HCT116 (cell line): ENCODE data around the gene ITGA4. TPM values are rescaled to one million over a fixed set of nuclear protein-coding genes. Genes with fewer than 3 reads are reported as not detected.

Source experiments
- ATAC-seq: fragments of 200-7000 bp; cut with Tn5 transposase; 2 replicates; pipeline ENCODE4 v1.9.1; 2020; ENCODE audit warnings: mild to moderate bottlenecking, moderate library complexity
- BruUV-seq: library from RNA; stranded (reverse); fragments of 400-500 nt; replicated peaks from 2 replicates; lab custom pipeline; 2021; lab: Mats Ljungman, UMichigan
- CTCF ChIA-PET: fragments of 300-600 bp; sonication (Branson Sonifier 250); formaldehyde crosslinking; loops from one replicate; lab custom pipeline; 2021; ENCODE audit warnings: antibody characterized with exemption; lab: Charles Lee
- POLR2A ChIA-PET: fragments of 300-600, 350-600 bp; sonication (Branson Sonifier 250); formaldehyde crosslinking; loops from one replicate; lab custom pipeline; 2021; ENCODE audit warnings: antibody characterized with exemption; lab: Charles Lee
- RAD21 ChIA-PET, 2 experiments: fragments of 300-600 bp; sonication (Branson Sonifier 250); formaldehyde crosslinking; loops; one replicate each; lab custom pipeline; 2023; ENCODE audit warnings: low total read pairs in 2 of 2; ENCODE audit not compliant: uncharacterized antibody in 2 of 2, unreplicated experiment in 2 of 2, low non-redundant PET in 1 of 2; lab: Charles Lee
- DNase-seq: peaks from one replicate; pipeline ENCODE4 v3.0.0-alpha.2; 2010; ENCODE audit warnings: low read depth, low spot score
- H2AFZ ChIP-seq: fragments of 200-600 bp; shearing (Covaris generic), sonication (generic); 2 replicates; pipeline ENCODE4 v1.6.1; 2017; ENCODE audit warnings: low read depth, mixed run types, mixed read lengths, antibody characterized with exemption, low read length; ENCODE audit not compliant: poor library complexity, severe bottlenecking
- H3K27ac ChIP-seq: 2 replicates; pipeline ENCODE4 v1.5.1; 2012; ENCODE audit warnings: low read depth, low read length
- H3K27me3 ChIP-seq: fragments of 200-600 bp; sonication (generic); 2 replicates; pipeline ENCODE4 v1.6.1; 2016; ENCODE audit warnings: mixed run types, low read length, mixed read lengths; ENCODE audit not compliant: insufficient read depth
- H3K36me3 ChIP-seq, 2 experiments: fragments of 200-500 bp in 1 of 2; fragments of 200-600 bp in 1 of 2; sonication (Bioruptor generic) in 1 of 2; sonication (generic) in 1 of 2; 2 replicates each; pipeline versions ENCODE4 v1.5.1 to v1.6.1; 2014 to 2016; ENCODE audit warnings: low read length in 2 of 2, inconsistent platforms in 1 of 2, mixed read lengths in 1 of 2, mixed run types in 1 of 2; ENCODE audit not compliant: insufficient read depth in 2 of 2, control insufficient read depth in 1 of 2
- H3K4me1 ChIP-seq, 2 experiments: fragments of 200-600 bp in 1 of 2; sonication (generic) in 1 of 2; 2 replicates each; pipeline versions ENCODE4 v1.5.1 to v1.6.1; 2012 to 2017; ENCODE audit warnings: low read length in 2 of 2, inconsistent platforms in 1 of 2, mild to moderate bottlenecking in 1 of 2, mixed read lengths in 1 of 2, mixed run types in 1 of 2, moderate library complexity in 1 of 2; ENCODE audit not compliant: insufficient read depth in 2 of 2, control insufficient read depth in 1 of 2
- H3K4me2 ChIP-seq: fragments of 200-600 bp; sonication (generic); 2 replicates; pipeline ENCODE4 v1.6.1; 2017; ENCODE audit warnings: mixed run types, low read length, mixed read lengths
- H3K4me3 ChIP-seq, 2 experiments: fragments of 200-600 bp in 1 of 2; sonication (generic) in 1 of 2; replicated peaks in 1 of 2; 2 replicates each; pipeline ENCODE4 v1.5.1; 2011 to 2016; ENCODE audit warnings: low read length in 2 of 2, control low read depth in 1 of 2, low read depth in 1 of 2, mild to moderate bottlenecking in 1 of 2, mixed read lengths in 1 of 2, mixed run types in 1 of 2
- H3K79me2 ChIP-seq: fragments of 200-600 bp; sonication (generic); 2 replicates; pipeline ENCODE4 v1.6.1; 2017; ENCODE audit warnings: mild to moderate bottlenecking, mixed run types, low read length, moderate library complexity, mixed read lengths; ENCODE audit not compliant: insufficient read depth
- H3K9ac ChIP-seq: fragments of 200-600 bp; sonication (generic); 2 replicates; pipeline ENCODE4 v1.6.1; 2016; ENCODE audit warnings: low read length, mixed read lengths
- H3K9me2 ChIP-seq: fragments of 200-600 bp; sonication (generic), shearing (Covaris generic); 2 replicates; pipeline ENCODE4 v1.6.1; 2017; ENCODE audit warnings: mixed run types, mild to moderate bottlenecking, moderate library complexity; ENCODE audit not compliant: insufficient read depth
- H3K9me3 ChIP-seq, 2 experiments: fragments of 200-500 bp in 1 of 2; fragments of 200-600 bp in 1 of 2; sonication (Bioruptor generic) in 1 of 2; sonication (generic) in 1 of 2; 2 replicates each; pipeline ENCODE4 v1.6.1; 2014 to 2017; ENCODE audit warnings: low read length in 2 of 2, mixed read lengths in 2 of 2, inconsistent platforms in 1 of 2, low read depth in 1 of 2, mild to moderate bottlenecking in 1 of 2, mixed run types in 1 of 2, moderate library complexity in 1 of 2; ENCODE audit not compliant: control insufficient read depth in 1 of 2, insufficient read depth in 1 of 2
- H4K20me1 ChIP-seq: fragments of 200-600 bp; sonication (generic), shearing (Covaris generic); 2 replicates; pipeline ENCODE4 v1.6.1; 2017; ENCODE audit warnings: mixed run types, mild to moderate bottlenecking, moderate library complexity; ENCODE audit not compliant: insufficient read depth
- CBX3 ChIP-seq: IDR thresholded peaks from 2 replicates; pipeline ENCODE4 v1.6.1; 2012; ENCODE audit warnings: low read depth
- CEBPB ChIP-seq: IDR thresholded peaks from 2 replicates; pipeline ENCODE4 v1.6.1; 2012; ENCODE audit warnings: low read depth
- FOSL1 ChIP-seq: IDR thresholded peaks from 2 replicates; pipeline ENCODE4 v1.6.1; 2012; ENCODE audit warnings: low read depth
- POLR2A ChIP-seq: IDR thresholded peaks from 2 replicates; pipeline ENCODE4 v1.7.0; 2011; ENCODE audit warnings: borderline replicate concordance; ENCODE audit not compliant: insufficient read depth, insufficient read length; ENCODE audit errors: extremely low read depth
- POLR2AphosphoS5 ChIP-seq: IDR thresholded peaks from 2 replicates; pipeline ENCODE4 v1.6.1; 2011; ENCODE audit warnings: mild to moderate bottlenecking, low read depth, low read length, moderate library complexity
- SIN3A ChIP-seq: IDR thresholded peaks from 2 replicates; pipeline ENCODE4 v1.6.1; 2012; ENCODE audit warnings: low read depth
- SP1 ChIP-seq: IDR thresholded peaks from 2 replicates; pipeline ENCODE4 v1.6.1; 2012; ENCODE audit warnings: low read depth
- SRF ChIP-seq: IDR thresholded peaks from 2 replicates; pipeline ENCODE4 v1.6.1; 2012; ENCODE audit warnings: low read depth
- YY1 ChIP-seq: IDR thresholded peaks from 2 replicates; pipeline ENCODE4 v1.6.1; 2011; ENCODE audit warnings: low read length, low read depth, moderate library complexity, mild to moderate bottlenecking; ENCODE audit not compliant: insufficient replicate concordance; ENCODE audit errors: extremely low read depth
- ZFX ChIP-seq: fragments of 450-650 bp; IDR thresholded peaks from 2 replicates; pipeline ENCODE4 v1.6.1; 2017
- intact Hi-C: fragments of 100-400 bp; cut with micrococcal nuclease; formaldehyde crosslinking; loops from 2 replicates; pipeline ENCODE4 v1.10.0; 2022
- total RNA-seq: library from RNA; stranded (reverse); gene quantifications from one replicate; pipeline ENCODE4 v1.2.1, GENCODE V29; 2021; ENCODE audit not compliant: unreplicated experiment
- TF ChIP-seq, protein P1 (sequence below): IDR thresholded peaks from 2 replicates; pipeline ENCODE4 v1.6.1; 2011; ENCODE audit warnings: mild to moderate bottlenecking, low read length, moderate library complexity; ENCODE audit not compliant: insufficient replicate concordance; ENCODE audit errors: extremely low read depth

ITGA4 gene
- total RNA-seq, 1 experiment from 2014 or later: 0.49 TPM

DNA sequence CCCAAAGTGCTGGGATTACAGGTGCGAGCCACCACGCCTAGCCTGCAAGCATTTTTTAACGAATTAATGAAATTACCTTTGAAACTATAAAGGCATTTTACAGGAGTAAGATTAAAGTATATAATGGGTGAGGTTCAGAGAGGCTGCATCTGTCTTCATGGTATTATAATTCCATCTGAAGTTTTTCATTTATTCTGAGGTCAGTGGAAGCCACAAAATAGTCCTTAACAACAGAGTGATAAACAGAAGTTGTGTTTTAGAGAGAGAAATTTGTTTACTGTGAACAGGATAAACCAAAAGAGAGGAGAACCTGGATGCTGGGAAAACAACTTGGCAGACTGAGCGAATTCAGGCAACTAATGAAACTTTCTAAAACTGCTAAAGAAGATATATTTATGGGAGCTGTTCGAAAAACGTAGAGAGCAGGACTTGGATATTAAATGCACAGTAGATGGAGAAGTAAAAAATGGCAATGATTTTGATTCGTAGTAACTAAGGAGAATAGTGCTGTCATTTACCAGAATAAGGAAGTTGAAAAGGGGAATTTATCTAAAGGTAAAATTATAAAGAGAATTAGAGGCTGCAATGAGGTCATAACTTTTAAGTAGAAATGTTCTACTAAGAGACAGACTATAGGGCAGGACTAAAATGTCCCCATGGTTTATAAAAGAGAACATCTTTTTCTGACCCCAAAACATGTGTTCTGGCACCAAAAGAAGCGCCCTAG is 37.9 kb upstream of the ITGA4 start:
- POLR2A ChIA-PET: no interaction called here

More for the DNA sequence above, 37.9 kb upstream of the ITGA4 start:
- Histone ChIP-seq H3K27ac (no peak overlapping the region), H3K27me3 (no peaks in the 10 kb centered on the region), H3K4me1 (no peaks in the 10 kb centered on the region), H3K9me3 (no peaks in the 10 kb centered on the region), H4K20me1 (no peaks in the 10 kb centered on the region), H3K4me3 (no peak overlapping the region), H3K9ac (no peak overlapping the region), H3K79me2 (no peaks in the 10 kb centered on the region), H3K4me2 (no peak overlapping the region), H3K9me2 (no peaks in the 10 kb centered on the region), H2AFZ (no peak overlapping the region), H3K36me3 (no peaks in the 10 kb centered on the region)
- ChIA-PET CTCF (no interaction called here), RAD21 (no interaction called here)
- BruUV-seq: no TSS peak
- TF ChIP-seq POLR2AphosphoS5 (no peak), SIN3A (no peak), FOSL1 (no peak), CEBPB (no peak), CBX3 (no peak), POLR2A (no peak), YY1 (no peak), ZFX (no peak), SRF (no peak), SP1 (no peak)
- TF ChIP-seq, protein P1, sequence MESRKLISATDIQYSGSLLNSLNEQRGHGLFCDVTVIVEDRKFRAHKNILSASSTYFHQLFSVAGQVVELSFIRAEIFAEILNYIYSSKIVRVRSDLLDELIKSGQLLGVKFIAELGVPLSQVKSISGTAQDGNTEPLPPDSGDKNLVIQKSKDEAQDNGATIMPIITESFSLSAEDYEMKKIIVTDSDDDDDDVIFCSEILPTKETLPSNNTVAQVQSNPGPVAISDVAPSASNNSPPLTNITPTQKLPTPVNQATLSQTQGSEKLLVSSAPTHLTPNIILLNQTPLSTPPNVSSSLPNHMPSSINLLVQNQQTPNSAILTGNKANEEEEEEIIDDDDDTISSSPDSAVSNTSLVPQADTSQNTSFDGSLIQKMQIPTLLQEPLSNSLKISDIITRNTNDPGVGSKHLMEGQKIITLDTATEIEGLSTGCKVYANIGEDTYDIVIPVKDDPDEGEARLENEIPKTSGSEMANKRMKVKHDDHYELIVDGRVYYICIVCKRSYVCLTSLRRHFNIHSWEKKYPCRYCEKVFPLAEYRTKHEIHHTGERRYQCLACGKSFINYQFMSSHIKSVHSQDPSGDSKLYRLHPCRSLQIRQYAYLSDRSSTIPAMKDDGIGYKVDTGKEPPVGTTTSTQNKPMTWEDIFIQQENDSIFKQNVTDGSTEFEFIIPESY: no peak
- intact Hi-C loops: no loop called here
- ATAC-seq (no peak), DNase-seq (no peak)
